ENCODE results near the gene MRPL21.

Gene MRPL21

GRCh38 chr11:68908273-68908672 lies 4.6 kb upstream of the MRPL21 start:
- no peak overlapping the region for H3K4ac ChIP-seq (ENCODE audit: low read depth in 1 of 2, low read length in 2 of 2)
- DNase-seq, result no peak
- no peak overlapping the region for H2BK15ac ChIP-seq (ENCODE audit: low read depth, poor library complexity, severe bottlenecking)
- no peak overlapping the region for H2AFZ ChIP-seq (ENCODE audit: low read depth, low read length)
- no peak overlapping the region for H2BK120ac ChIP-seq (ENCODE audit: low read depth, low read length)
- H3K27me3 ChIP-seq (ENCODE audit: control insufficient read depth in 1 of 2, insufficient read depth in 1 of 2, low read length in 2 of 2), result no peaks in the 10 kb centered on the region
- H3K79me1 ChIP-seq (replicated peaks; ENCODE audit: low read length, poor library complexity, severe bottlenecking), result peaks cover 25% of the 10 kb centered on the region
- no peak overlapping the region for H3K14ac ChIP-seq (ENCODE audit: low read length in 2 of 2)
- H3K4me2 ChIP-seq (ENCODE audit: low read length, poor library complexity, severe bottlenecking), result no peak overlapping the region
- H4K91ac ChIP-seq (ENCODE audit: low read length), result no peak overlapping the region
- H4K8ac ChIP-seq (ENCODE audit: low read length), result no peak overlapping the region
- H3K18ac ChIP-seq (ENCODE audit: low read depth in 1 of 2, low read length in 2 of 2), result no peak overlapping the region
- no peak overlapping the region for H3K9ac ChIP-seq (ENCODE audit: low read length)
- no peak overlapping the region for H2AK5ac ChIP-seq (ENCODE audit: low read length, severe bottlenecking)
- H2BK12ac ChIP-seq (ENCODE audit: low read length in 2 of 2), result no peak overlapping the region
- no peak overlapping the region for H3K4me3 ChIP-seq (ENCODE audit: insufficient read depth in 1 of 2, low read depth in 1 of 2, low read length in 2 of 2)
- H3K9me3 ChIP-seq (ENCODE audit: control insufficient read depth, low read length), result no peaks in the 10 kb centered on the region
- H2BK5ac ChIP-seq (ENCODE audit: low read depth, low read length, poor library complexity, severe bottlenecking), result no peak overlapping the region
- peaks cover 12% of the 10 kb centered on the region for H3K4me1 ChIP-seq (ENCODE audit: control insufficient read depth, insufficient read depth, low read depth, low read length)
- WGBS, result 97% methylated on average over 3 of the region's 5 CpGs
- H3K27ac ChIP-seq (ENCODE audit: low read length, poor library complexity, severe bottlenecking), result no peak overlapping the region
- H3K23ac ChIP-seq (ENCODE audit: low read length in 2 of 2), result no peak overlapping the region
- peaks cover 44 to 45% of the 10 kb centered on the region in 2 experiments for H3K36me3 ChIP-seq (ENCODE audit: control insufficient read depth in 1 of 2, insufficient read depth in 2 of 2, low read depth in 1 of 2, low read length in 2 of 2)

DNA sequence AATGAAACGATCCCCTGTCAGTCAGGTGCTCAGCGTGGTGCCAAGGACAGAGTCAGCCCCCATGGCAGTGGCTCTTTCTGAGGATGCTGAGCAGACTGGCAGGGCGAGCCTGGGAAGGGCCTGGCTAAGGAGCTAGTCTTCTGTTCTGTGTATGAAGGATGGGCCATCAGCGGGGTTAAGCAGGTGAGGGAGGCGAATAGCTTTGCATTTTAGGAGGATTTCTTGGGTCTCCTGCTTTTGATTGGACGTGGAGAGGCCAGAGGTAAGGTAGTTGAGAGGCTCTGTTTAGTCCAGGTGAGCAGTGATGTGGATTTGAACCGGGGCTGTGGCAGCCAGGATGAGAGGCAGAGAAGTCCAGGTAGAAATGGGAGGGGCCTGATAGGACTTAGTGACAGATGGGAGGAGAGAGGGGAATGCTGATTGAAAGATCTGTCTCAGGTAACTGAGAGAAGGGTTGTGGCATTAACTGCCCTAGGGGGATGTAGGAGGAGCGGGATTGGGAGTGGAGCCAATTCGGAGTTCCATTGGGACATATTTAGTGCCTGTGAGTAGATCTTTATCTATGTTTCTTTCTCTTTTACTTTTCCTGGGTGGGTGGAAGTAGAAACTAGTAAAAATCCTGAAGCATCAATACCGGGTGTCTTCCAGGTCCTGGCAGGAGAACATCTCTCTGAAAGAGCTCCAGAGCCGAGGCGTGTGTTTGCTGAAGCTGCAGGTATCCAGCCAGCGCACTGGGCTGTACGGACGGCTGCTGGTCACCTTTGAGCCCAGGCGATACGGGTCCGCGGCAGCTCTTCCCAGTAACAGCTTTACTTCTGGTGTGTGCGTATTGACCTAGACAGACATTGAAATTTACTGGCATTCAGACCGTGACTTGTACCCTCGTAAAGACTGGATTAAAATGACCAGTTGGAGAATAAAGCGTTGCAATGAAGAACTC lies 2.1 kb upstream of the MRPL21 start:
- Histone ChIP-seq H2BK120ac (ENCODE audit: low read depth, low read length) (no peak overlapping the region), H3K27ac (ENCODE audit: low read length, poor library complexity, severe bottlenecking) (no peak overlapping the region), H2BK12ac (ENCODE audit: low read length in 2 of 2) (no peak overlapping the region), H3K4me1 (ENCODE audit: control insufficient read depth, insufficient read depth, low read depth, low read length) (peaks cover 11% of the 10 kb centered on the region), H3K14ac (ENCODE audit: low read length in 2 of 2) (no peak overlapping the region), H3K27me3 (ENCODE audit: control insufficient read depth in 1 of 2, insufficient read depth in 1 of 2, low read length in 2 of 2) (no peaks in the 10 kb centered on the region), H3K23ac (ENCODE audit: low read length in 2 of 2) (no peak overlapping the region), H2AFZ (ENCODE audit: low read depth, low read length) (no peak overlapping the region), H2AK5ac (ENCODE audit: low read length, severe bottlenecking) (no peak overlapping the region), H2BK5ac (ENCODE audit: low read depth, low read length, poor library complexity, severe bottlenecking) (no peak overlapping the region), H3K18ac (ENCODE audit: low read depth in 1 of 2, low read length in 2 of 2) (no peak overlapping the region), H2BK15ac (ENCODE audit: low read depth, poor library complexity, severe bottlenecking) (no peak overlapping the region), H3K9ac (ENCODE audit: low read length) (peak overlapping the region; percentile 94), H4K91ac (ENCODE audit: low read length) (no peak overlapping the region), H3K36me3 (ENCODE audit: control insufficient read depth in 1 of 2, insufficient read depth in 2 of 2, low read depth in 1 of 2, low read length in 2 of 2) (peaks cover 29 to 30% of the 10 kb centered on the region in 2 experiments), H4K8ac (ENCODE audit: low read length) (no peak overlapping the region), H3K9me3 (ENCODE audit: control insufficient read depth, low read length) (no peaks in the 10 kb centered on the region), H3K79me1 (replicated peaks; ENCODE audit: low read length, poor library complexity, severe bottlenecking) (peaks cover 31% of the 10 kb centered on the region), H3K4ac (ENCODE audit: low read depth in 1 of 2, low read length in 2 of 2) (no peak overlapping the region), H3K4me3 (ENCODE audit: insufficient read depth in 1 of 2, low read depth in 1 of 2, low read length in 2 of 2) (peak overlapping the region in 1 of 2 experiments; percentile 94), H3K4me2 (ENCODE audit: low read length, poor library complexity, severe bottlenecking) (no peak overlapping the region)
- DNase-seq, result no peak
- WGBS, result 95% methylated on average over 23 of the region's 23 CpGs

- Histone ChIP-seq H3K79me1 (replicated peaks; ENCODE audit: low read length, poor library complexity, severe bottlenecking) (peaks cover 39% of the 10 kb centered on the region), H3K36me3 (ENCODE audit: control insufficient read depth in 1 of 2, insufficient read depth in 2 of 2, low read depth in 1 of 2, low read length in 2 of 2) (peaks cover 26 to 32% of the 10 kb centered on the region in 2 experiments), H3K4ac (ENCODE audit: low read depth in 1 of 2, low read length in 2 of 2) (peak overlapping the region in 1 of 2 experiments; percentile 88), H3K9ac (ENCODE audit: low read length) (peak overlapping the region; percentile 94), H3K4me2 (ENCODE audit: low read length, poor library complexity, severe bottlenecking) (peak overlapping the region; percentile 88), H3K9me3 (ENCODE audit: control insufficient read depth, low read length) (no peaks in the 10 kb centered on the region), H2AFZ (ENCODE audit: low read depth, low read length) (peak overlapping the region; percentile 97), H2BK15ac (ENCODE audit: low read depth, poor library complexity, severe bottlenecking) (no peak overlapping the region), H3K23ac (ENCODE audit: low read length in 2 of 2) (peak overlapping the region in 1 of 2 experiments; percentile 1), H2AK5ac (ENCODE audit: low read length, severe bottlenecking) (no peak overlapping the region), H4K91ac (ENCODE audit: low read length) (no peak overlapping the region), H3K14ac (ENCODE audit: low read length in 2 of 2) (no peak overlapping the region), H2BK120ac (ENCODE audit: low read depth, low read length) (peak overlapping the region; percentile 12), H3K4me1 (ENCODE audit: control insufficient read depth, insufficient read depth, low read depth, low read length) (peaks cover 10% of the 10 kb centered on the region), H2BK12ac (ENCODE audit: low read length in 2 of 2) (no peak overlapping the region), H3K4me3 (ENCODE audit: insufficient read depth in 1 of 2, low read depth in 1 of 2, low read length in 2 of 2) (peak overlapping the region; percentile 90 to 94), H3K27ac (ENCODE audit: low read length, poor library complexity, severe bottlenecking) (no peak overlapping the region), H3K18ac (ENCODE audit: low read depth in 1 of 2, low read length in 2 of 2) (peak overlapping the region in 1 of 2 experiments; percentile 87), H3K27me3 (ENCODE audit: control insufficient read depth in 1 of 2, insufficient read depth in 1 of 2, low read length in 2 of 2) (no peaks in the 10 kb centered on the region), H4K8ac (ENCODE audit: low read length) (peak overlapping the region; percentile 59), H2BK5ac (ENCODE audit: low read depth, low read length, poor library complexity, severe bottlenecking) (no peak overlapping the region)
- peak; percentile 62 for DNase-seq
- 0% methylated on average over 12 of the region's 24 CpGs for WGBS
Measured at GRCh38 chr11:68904248-68904847, 716 bp upstream of the MRPL21 start.

GRCh38 chr11:68900835-68901381 lies 2.7 kb downstream of the MRPL21 start:
- Histone ChIP-seq H2AK5ac (ENCODE audit: low read length, severe bottlenecking) (no peak overlapping the region), H3K9ac (ENCODE audit: low read length) (no peak overlapping the region), H3K18ac (ENCODE audit: low read depth in 1 of 2, low read length in 2 of 2) (no peak overlapping the region), H2BK12ac (ENCODE audit: low read length in 2 of 2) (no peak overlapping the region), H3K4me2 (ENCODE audit: low read length, poor library complexity, severe bottlenecking) (no peak overlapping the region), H3K9me3 (ENCODE audit: control insufficient read depth, low read length) (no peaks in the 10 kb centered on the region), H3K79me1 (replicated peaks; ENCODE audit: low read length, poor library complexity, severe bottlenecking) (peaks cover 52% of the 10 kb centered on the region), H3K36me3 (ENCODE audit: control insufficient read depth in 1 of 2, insufficient read depth in 2 of 2, low read depth in 1 of 2, low read length in 2 of 2) (peaks cover 45 to 48% of the 10 kb centered on the region in 2 experiments), H3K27ac (ENCODE audit: low read length, poor library complexity, severe bottlenecking) (no peak overlapping the region), H3K4me3 (ENCODE audit: insufficient read depth in 1 of 2, low read depth in 1 of 2, low read length in 2 of 2) (no peak overlapping the region), H2AFZ (ENCODE audit: low read depth, low read length) (no peak overlapping the region), H3K23ac (ENCODE audit: low read length in 2 of 2) (no peak overlapping the region), H3K4ac (ENCODE audit: low read depth in 1 of 2, low read length in 2 of 2) (no peak overlapping the region), H3K14ac (ENCODE audit: low read length in 2 of 2) (no peak overlapping the region), H4K91ac (ENCODE audit: low read length) (no peak overlapping the region), H3K4me1 (ENCODE audit: control insufficient read depth, insufficient read depth, low read depth, low read length) (peaks cover 10% of the 10 kb centered on the region), H2BK120ac (ENCODE audit: low read depth, low read length) (no peak overlapping the region), H2BK15ac (ENCODE audit: low read depth, poor library complexity, severe bottlenecking) (no peak overlapping the region), H4K8ac (ENCODE audit: low read length) (no peak overlapping the region), H2BK5ac (ENCODE audit: low read depth, low read length, poor library complexity, severe bottlenecking) (no peak overlapping the region), H3K27me3 (ENCODE audit: control insufficient read depth in 1 of 2, insufficient read depth in 1 of 2, low read length in 2 of 2) (no peaks in the 10 kb centered on the region)
- WGBS, result 95% methylated on average over 9 of the region's 9 CpGs
- DNase-seq, result no peak

Measured in mesenchymal stem cell (in vitro differentiated cells and primary cell).